Tibial nerve (tissue), 4 donors: ENCODE data around the gene ELK1. TPM values are rescaled to one million over a fixed set of nuclear protein-coding genes. Genes with fewer than 3 reads are reported as not detected.

Experiments
- DNase-seq, 2 donors: peaks; one replicate each; pipeline ENCODE4 v3.0.0-alpha.2; 2019; ENCODE audit warnings: low spot score in 2 of 2
- H3K27ac ChIP-seq, 4 donors: fragments of 200-600 bp; sonication (generic) in 3 of 4; one replicate each; pipeline ENCODE4 v1.5.1; 2017 to 2019; ENCODE audit warnings: mild to moderate bottlenecking in 1 of 4
- H3K27me3 ChIP-seq, 2 donors: fragments of 200-600 bp; sonication (generic) in 1 of 2; one replicate each; pipeline versions ENCODE4 v1.5.1 to v1.6.0; 2017 to 2019
- H3K36me3 ChIP-seq, 3 donors: fragments of 200-600 bp; sonication (generic); one replicate each; pipeline ENCODE4 v1.5.1; 2018 to 2019
- H3K4me1 ChIP-seq, 4 donors: fragments of 200-600 bp; sonication (generic) in 3 of 4; one replicate each; pipeline ENCODE4 v1.5.1; 2017 to 2019
- H3K4me3 ChIP-seq, 4 donors: fragments of 200-600 bp; sonication (generic) in 3 of 4; one replicate each; pipeline ENCODE4 v1.5.1; 2017 to 2019; ENCODE audit warnings: mild to moderate bottlenecking in 1 of 4, moderate library complexity in 1 of 4
- H3K9me3 ChIP-seq, 4 donors: fragments of 200-600 bp; sonication (generic) in 3 of 4; one replicate each; pipeline ENCODE4 v1.5.1; 2017 to 2019
- CTCF ChIP-seq, 5 experiments: fragments of 200-600 bp in 3 of 5; fragments of 450-650 bp in 2 of 5; sonication (generic) in 3 of 5; IDR thresholded peaks; one replicate each; pipeline ENCODE4 v1.5.1; 2016 to 2019; ENCODE audit warnings: antibody characterized with exemption in 5 of 5, mild to moderate bottlenecking in 3 of 5, moderate library complexity in 2 of 5
- EP300 ChIP-seq, 2 donors: sonication (generic); formaldehyde crosslinking; IDR thresholded peaks; one replicate each; pipeline ENCODE4 v1.6.1; 2017; ENCODE audit warnings: antibody characterized with exemption in 2 of 2, mild to moderate bottlenecking in 1 of 2
- POLR2A ChIP-seq, 2 donors: fragments of 450-650 bp; IDR thresholded peaks; one replicate each; pipeline ENCODE4 v1.6.1; 2017; ENCODE audit warnings: antibody characterized with exemption in 2 of 2, mild to moderate bottlenecking in 2 of 2, moderate library complexity in 2 of 2
- WGBS, 2 donors: methylation state at CpG; one replicate each; pipeline ENCODE4 v1.1.5; 2018; 5-methylcytosine and 5-hydroxymethylcytosine counted together
- total RNA-seq, 4 donors: library from RNA; depleted of rRNA; stranded (reverse); fragments of >200 nt; gene quantifications; one replicate each; pipeline ENCODE4 v1.1.0, GENCODE V29; 2016

Gene ELK1
- total RNA-seq, 4 donors from 2014 or later = 22.9 to 38.4 (median 25.8) TPM

DNA sequence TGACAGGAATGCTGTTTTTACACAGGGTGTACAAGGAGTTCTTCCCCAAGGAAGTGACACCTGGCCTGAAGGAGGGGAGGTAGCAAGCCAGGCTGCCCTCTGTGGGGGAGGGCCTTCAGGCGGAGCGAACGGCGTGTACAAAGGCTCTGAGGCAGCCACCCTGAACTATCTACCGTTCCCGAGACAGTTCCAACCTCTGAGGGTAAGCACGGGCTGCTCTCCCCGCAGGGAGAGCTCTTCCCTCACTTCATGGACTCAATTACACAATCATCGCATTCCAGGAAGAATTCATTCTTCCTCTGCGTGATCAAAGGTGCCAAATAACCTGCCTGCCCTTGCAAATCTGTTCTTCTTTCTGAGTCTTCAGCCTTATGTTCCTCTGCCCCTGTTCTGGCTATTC is 4.8 kb downstream of the ELK1 start:
- Histone ChIP-seq H3K4me3 (no peak overlapping the region), H3K9me3 (no peaks in the 10 kb centered on the region), H3K4me1 (peaks cover 0 to 26% (median 4%) of the 10 kb centered on the region in 4 donors), H3K27me3 (no peaks in the 10 kb centered on the region), H3K27ac (peak overlapping the region in 1 of 4 donors; percentile 20), H3K36me3 (peaks cover 0 to 20% (median 0%) of the 10 kb centered on the region in 3 donors)
- 73 to 81% methylated on average over 10 of the region's 10 CpGs for WGBS, 2 donors
- no peak for TF ChIP-seq CTCF (IDR thresholded peaks at IDR 0.05)
- TF ChIP-seq EP300 (IDR thresholded peaks at IDR 0.05) = no peak
- no peak for TF ChIP-seq POLR2A (IDR thresholded peaks at IDR 0.05)
- no peak for DNase-seq

- Histone ChIP-seq H3K36me3 (peaks cover 0 to 29% (median 0%) of the 10 kb centered on the region in 3 donors), H3K4me1 (peaks cover 0 to 25% (median 4%) of the 10 kb centered on the region in 4 donors), H3K27me3 (no peaks in the 10 kb centered on the region), H3K27ac (peak overlapping the region in 1 of 4 donors; percentile 20), H3K4me3 (no peak overlapping the region), H3K9me3 (no peaks in the 10 kb centered on the region)
- 59 to 60% methylated on average over 12 of the region's 12 CpGs for WGBS, 2 donors
- TF ChIP-seq EP300 (IDR thresholded peaks at IDR 0.05) = no peak
- TF ChIP-seq CTCF (IDR thresholded peaks at IDR 0.05) = peak in 3 of 5 experiments; percentile 28 to 35 (median 34)
- no peak for DNase-seq
Observed at GRCh38 chrX:47644557-47645091, 5.7 kb downstream of the ELK1 start.

DNA sequence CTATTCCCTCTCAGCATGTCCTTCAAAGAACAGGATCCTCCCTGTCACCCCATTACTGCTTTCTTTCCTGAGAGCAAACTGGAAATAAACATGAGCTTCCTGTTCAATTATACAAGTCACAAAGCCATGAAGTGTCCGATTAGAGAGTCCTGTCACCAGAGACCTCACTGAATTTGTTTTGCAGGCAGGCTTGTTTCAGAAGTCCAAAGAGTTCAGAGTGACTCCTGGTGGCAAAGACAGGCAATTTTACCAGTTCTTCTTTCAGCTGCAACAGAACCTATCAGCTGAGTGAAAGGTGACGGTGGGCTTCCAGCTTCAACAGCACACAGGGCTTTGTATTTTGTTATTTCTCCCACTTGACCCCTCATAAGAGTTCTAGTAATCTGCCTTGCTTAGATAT is 6.4 kb downstream of the ELK1 start:
- H3K27ac ChIP-seq = no peak overlapping the region
- H3K9me3 ChIP-seq = no peaks in the 10 kb centered on the region
- no peak for DNase-seq
- H3K4me1 ChIP-seq = peaks cover 0 to 18% (median under 1%) of the 10 kb centered on the region in 4 donors
- no peaks in the 10 kb centered on the region for H3K27me3 ChIP-seq
- WGBS, 2 donors = 17 to 48% methylated on average over 2 of the region's 2 CpGs
- peaks cover 0 to 36% (median 0%) of the 10 kb centered on the region in 3 donors for H3K36me3 ChIP-seq
- TF ChIP-seq EP300 (IDR thresholded peaks at IDR 0.05) = no peak
- TF ChIP-seq POLR2A (IDR thresholded peaks at IDR 0.05) = no peak
- TF ChIP-seq CTCF (IDR thresholded peaks at IDR 0.05) = no peak
- H3K4me3 ChIP-seq = no peak overlapping the region

DNA sequence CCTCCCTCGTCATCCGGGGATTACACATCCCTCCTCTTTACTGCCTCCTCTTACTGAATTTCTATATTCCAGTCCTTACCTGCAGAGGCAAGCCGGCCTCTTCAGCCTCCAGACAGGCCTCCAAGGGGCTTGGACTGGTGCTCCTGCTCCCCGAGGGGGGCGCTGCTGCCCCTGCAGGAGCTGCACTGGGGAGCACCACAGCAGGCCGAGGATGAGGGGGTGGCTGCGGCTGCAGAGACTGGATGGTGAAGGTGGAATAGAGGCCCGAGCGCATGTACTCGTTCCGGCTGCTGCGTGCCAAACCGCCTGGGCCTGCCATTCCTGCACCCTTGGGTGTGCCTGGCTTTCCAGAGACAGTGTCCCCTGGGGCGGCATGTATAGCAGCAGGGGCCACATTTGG is 11.5 kb downstream of the ELK1 start:
- H3K27ac ChIP-seq = no peak overlapping the region
- H3K27me3 ChIP-seq = no peaks in the 10 kb centered on the region
- peaks cover 0 to 68% (median 0%) of the 10 kb centered on the region in 3 donors for H3K36me3 ChIP-seq
- no peaks in the 10 kb centered on the region for H3K9me3 ChIP-seq
- 89 to 93% methylated on average over 8 to 14 of the region's 14 CpGs for whole genome bisulfite sequencing, 2 donors
- no peak for DNase-seq
- peaks cover 0 to 1% (median 0%) of the 10 kb centered on the region in 4 donors for H3K4me1 ChIP-seq
- no peak overlapping the region for H3K4me3 ChIP-seq
- no peak for TF ChIP-seq EP300 (IDR thresholded peaks at IDR 0.05)
- no peak for TF ChIP-seq POLR2A (IDR thresholded peaks at IDR 0.05)
- no peak for TF ChIP-seq CTCF (IDR thresholded peaks at IDR 0.05)

- WGBS, 2 donors = 46 to 64% methylated on average over 11 to 30 of the region's 31 CpGs
- H3K27me3 ChIP-seq = no peaks in the 10 kb centered on the region
- H3K4me3 ChIP-seq = peak overlapping the region in 3 of 4 donors; percentile 16 to 41 (median 18)
Observed at GRCh38 chrX:47637546-47638195, 12.7 kb downstream of the ELK1 start.

More at GRCh38 chrX:47637546-47638195, 12.7 kb downstream of the ELK1 start:
- Histone ChIP-seq H3K27ac (peak overlapping the region in 2 of 4 donors; percentile 44 to 50), H3K36me3 (peaks cover 0 to 68% (median 0%) of the 10 kb centered on the region in 3 donors), H3K4me1 (no peaks in the 10 kb centered on the region), H3K9me3 (no peaks in the 10 kb centered on the region)
- TF ChIP-seq EP300 (IDR thresholded peaks at IDR 0.05) (no peak), CTCF (IDR thresholded peaks at IDR 0.05) (peak in 4 of 5 experiments; percentile 12 to 25 (median 14))
- DNase-seq = no peak
